ENCODE data around the gene HOXA4.
A peak's percentile ranks its signal among the peaks of the same experiment; 100 is the strongest.

HOXA4 gene

GRCh38 chr7:27130540-27131389 is at the start of gene HOXA4:
TSS of gene HOXA4 (minus strand) at chr7:27130757. CDS start at chr7:27130733, 24 bp downstream.
- DNase-seq (ENCODE audit: low spot score): peak; percentile 92

- DNase-seq (ENCODE audit: low spot score): no peak
Observed at GRCh38 chr7:27179503-27180430, 49.2 kb upstream of the HOXA4 start.

- no peak for DNase-seq (ENCODE audit: low spot score)
Observed at GRCh38 chr7:27179030-27179429, 48.5 kb upstream of the HOXA4 start.

DNA sequence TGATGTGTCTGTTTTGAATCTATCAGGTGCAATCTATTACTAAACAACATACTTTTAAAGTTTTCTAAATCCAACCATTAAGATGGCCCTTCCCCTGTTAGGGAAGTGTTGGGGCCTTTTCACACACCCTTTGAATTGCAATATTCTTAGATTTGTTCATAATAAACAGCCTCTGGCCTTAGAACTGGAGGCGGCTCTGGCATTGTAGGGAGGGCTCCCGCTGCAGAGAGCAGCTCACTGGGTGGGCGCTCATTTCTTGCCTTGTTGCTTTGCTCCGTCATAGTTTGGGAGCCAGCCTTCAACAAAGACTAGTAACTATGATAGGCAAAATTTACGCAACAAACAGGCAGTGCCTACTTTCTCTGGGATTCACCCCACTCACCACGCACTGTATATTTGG is 47.8 kb upstream of the HOXA4 start:
- no peak for DNase-seq (ENCODE audit: low spot score)

GRCh38 chr7:27177795-27178320 is 47.3 kb upstream of the HOXA4 start:
- DNase-seq (ENCODE audit: low spot score): no peak

GRCh38 chr7:27176962-27177794 is 46.6 kb upstream of the HOXA4 start:
- DNase-seq (ENCODE audit: low spot score): no peak

DNA sequence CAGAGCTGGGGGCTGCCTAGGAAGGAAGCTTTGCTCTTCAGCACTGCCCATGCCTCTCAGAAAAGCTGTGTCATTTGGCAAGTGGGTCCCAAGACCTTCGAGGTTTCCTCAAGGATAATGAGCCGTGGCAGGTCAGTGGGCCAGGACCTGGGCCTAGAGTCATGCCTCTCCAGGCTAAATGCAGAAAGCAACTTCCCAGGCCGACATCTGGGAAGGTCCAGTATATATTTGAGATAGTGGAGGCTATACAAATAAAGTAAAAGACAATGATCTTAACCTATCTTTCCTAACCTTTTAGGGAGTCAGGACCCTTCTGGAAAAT is 45.9 kb upstream of the HOXA4 start:
- no peak for DNase-seq (ENCODE audit: low spot score)

GRCh38 chr7:27175626-27176523 is 45.3 kb upstream of the HOXA4 start:
- DNase-seq (ENCODE audit: low spot score): no peak

- no peak for DNase-seq (ENCODE audit: low spot score)
Observed at GRCh38 chr7:27174874-27175625, 44.5 kb upstream of the HOXA4 start.

DNA sequence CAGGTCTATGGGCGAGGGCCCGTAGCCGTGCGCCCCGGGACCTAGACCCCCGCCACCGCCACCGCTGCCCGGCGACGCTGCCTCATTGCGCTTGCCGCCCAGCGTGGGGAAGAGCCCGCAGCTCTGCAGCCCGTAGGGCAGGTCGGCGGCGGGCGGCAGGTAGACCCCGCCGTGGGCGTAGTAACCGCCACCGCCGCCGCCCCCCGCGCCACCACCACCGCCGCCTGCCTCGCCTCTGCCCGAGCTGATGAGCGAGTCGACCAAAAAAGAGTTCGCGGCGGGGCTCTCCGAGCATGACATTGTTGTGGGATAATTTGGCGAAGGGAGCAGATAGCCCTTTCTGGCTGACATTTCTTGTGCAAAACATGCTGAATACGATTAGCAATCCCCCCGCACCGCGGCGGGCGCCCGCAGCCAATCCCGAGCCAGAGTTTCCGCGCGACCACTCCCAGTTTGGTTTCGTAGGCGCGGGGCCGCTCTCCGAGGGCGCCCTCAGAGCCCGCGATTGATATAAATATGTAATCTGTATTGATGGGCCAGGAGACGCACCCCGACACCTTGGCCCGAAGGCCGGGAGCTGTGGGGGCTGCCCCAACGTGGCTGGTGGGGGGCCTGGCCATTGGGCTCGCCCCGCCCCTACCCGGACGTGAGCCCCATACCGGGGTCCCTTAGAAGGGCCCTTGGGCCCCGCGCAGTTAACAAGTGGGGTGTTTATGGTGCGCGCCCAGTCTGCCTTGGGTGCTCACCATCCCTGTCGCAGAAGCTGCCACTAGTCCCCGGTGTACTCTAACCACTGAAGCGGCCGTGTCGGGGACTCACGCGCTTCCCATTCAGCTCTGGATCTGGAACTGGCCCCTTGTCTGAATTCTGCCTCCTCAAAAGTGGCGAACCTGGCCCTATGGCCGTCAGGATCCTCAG is 43.7 kb upstream of the HOXA4 start, which contains the start of gene HOXA10:
Gene HOXA10 (minus strand): TSS at position 365 of the 918 bp plus-strand sequence. CDS start 14 bp downstream, at position 351.
- no peak for DNase-seq (ENCODE audit: low spot score)

DNA sequence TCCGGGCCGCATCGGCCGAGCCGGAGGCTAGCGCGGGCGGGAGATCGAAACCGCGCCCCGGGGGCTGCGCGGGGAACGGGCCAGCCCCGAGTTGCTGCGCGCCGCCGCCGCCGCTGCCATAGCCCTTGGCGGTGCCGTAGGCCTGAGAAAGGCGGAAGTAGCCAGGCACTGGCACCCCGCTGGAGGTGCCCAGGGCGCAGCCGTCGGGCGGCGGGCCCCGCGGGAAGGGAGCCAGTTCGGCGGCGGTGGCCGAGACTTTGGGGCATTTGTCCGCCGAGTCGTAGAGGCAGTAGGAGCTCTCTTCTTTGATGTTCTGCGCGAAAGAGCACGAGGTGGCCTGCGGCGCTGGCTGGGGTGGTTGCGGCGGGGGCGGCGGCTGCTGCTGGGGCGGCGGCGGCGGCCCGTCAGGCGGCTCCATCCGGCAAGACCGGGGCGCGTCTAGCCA is 43.0 kb upstream of the HOXA4 start:
- DNase-seq (ENCODE audit: low spot score): no peak

DNA sequence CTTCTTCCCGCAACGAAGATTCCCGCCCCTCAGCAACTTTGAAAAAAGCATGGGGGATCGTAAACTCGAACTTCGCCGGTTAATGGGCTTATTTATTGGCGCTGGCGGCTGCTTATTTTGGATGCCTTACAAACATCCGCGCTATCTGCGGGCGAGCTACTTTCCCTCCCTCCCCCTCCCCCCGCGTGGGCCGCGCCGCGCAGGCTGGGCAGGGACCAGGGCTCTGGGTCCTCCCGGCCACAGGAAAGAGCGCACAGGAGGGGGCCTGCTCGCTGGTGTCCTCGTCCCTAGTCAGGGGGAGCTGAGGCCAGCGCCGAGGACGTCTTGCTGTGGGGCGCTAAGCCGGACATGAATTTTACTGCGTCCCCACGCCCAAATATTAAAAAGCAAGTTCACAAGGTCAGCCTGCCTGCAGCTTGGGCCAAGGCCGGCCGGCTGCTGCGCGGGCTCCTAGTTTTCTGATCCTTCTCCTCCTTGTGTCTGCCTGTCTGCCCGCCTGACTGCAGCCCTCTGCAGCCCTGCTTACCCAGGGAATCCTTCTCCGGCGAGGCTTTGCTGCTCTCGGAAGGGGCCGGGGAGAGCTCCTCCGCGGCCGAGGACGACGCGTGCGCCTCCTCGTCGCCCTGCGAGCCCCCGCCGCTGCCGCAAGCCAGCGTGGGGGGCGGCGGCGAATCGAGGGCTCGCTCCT is 42.4 kb upstream of the HOXA4 start:
- no peak for DNase-seq (ENCODE audit: low spot score)

GRCh38 chr7:27172315-27172774 is 41.8 kb upstream of the HOXA4 start:
- DNase-seq (ENCODE audit: low spot score): no peak

- no peak for DNase-seq (ENCODE audit: low spot score)
Observed at GRCh38 chr7:27171637-27172314, 41.2 kb upstream of the HOXA4 start.

DNA sequence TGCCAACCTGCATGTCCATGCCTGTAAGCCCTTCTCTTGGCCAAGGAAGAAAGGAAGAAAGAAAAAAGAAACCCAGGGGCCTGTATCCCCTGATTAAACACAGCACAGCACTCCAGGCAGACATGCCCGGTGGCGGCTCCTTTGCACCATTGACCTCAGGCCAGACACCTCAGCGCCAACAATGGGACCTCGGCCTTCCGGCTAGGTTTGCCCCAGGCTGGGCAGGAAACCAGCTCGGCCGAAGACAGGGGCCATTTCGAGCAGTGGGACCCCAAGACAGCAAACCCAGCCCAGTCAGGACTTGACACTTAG is 40.7 kb upstream of the HOXA4 start:
- DNase-seq (ENCODE audit: low spot score): no peak

- DNase-seq (ENCODE audit: low spot score): no peak
Observed at GRCh38 chr7:27170426-27171324, 40.1 kb upstream of the HOXA4 start.

Measured in NAMALWA (cell line).